Effector CD8-positive, alpha-beta T cell (primary cell): Measurements from ENCODE around the gene CNTN2.

Source experiments
- DNase-seq: peaks from one replicate; lab custom pipeline; 2025; lab: John Stamatoyannopoulos, UW
- total RNA-seq, 4 experiments: gene quantifications; one replicate each; lab custom pipeline; 2026; lab: John Stamatoyannopoulos, UW

The CNTN2 gene
- total RNA-seq: 0 reads per million in 4 experiments

GRCh38 chr1:205042911-205043806 is at the start of gene CNTN2:
TSS of gene CNTN2 (plus strand) at chr1:205043212. CDS start at chr1:205053186, 9,974 bp downstream.
- no peak for DNase-seq

GRCh38 chr1:204994086-204994862 is 48.7 kb upstream of the CNTN2 start:
- no peak for DNase-seq

DNA sequence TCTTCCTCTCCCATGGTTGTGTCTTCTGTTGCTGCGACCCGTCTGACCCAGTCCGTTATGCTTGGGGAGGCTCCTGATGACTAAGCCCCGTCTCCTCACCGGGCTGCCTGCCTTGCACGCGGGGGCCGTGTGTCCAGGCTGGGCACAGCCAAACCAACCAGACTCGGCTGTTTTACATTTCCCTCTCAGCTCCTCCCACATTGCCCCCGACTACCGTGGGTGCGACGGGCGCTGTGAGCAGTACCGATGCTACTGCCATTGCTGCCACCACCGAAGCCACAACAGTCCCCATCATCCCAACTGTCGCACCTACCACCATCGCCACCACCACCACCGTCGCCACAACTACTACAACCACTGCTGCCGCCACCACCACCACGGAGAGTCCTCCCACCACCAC is 46.0 kb upstream of the CNTN2 start:
- no peak for DNase-seq

DNA sequence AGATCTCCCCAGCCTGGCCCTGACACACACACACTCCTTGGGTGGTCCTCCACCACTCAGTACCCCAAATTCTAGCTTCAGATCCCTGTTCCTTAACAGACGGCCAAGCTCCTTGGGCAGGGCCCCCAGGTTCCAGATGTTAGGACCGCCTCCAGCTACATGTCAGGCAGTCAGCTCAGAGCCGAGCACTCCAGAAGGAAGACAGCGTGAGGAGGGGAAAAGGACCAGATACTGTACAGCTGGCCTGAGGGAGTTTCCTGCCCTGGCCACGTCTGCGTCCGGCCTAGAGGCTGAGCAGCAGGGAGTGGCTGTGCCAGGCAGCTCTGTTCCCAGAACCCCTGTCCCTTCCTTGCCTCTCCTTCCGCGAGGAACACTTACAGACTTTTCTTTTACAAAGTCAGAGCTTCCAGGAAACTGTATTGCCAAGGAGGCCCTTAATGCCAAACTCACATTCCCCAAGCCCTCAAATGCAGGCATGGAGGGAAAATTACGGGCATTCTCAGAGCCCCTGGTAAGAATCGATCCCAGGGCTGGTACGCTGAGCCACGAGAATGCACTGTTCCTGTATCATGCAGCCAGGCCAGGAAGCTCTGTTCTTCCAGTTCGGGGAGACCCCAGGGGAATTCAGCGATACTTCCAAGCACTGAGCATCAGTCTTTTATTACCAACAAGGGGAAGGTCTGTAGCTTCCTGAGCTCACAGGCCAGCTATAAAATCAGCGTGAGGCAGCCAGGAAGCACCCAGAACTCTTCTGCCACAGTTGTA is 45.2 kb upstream of the CNTN2 start:
- no peak for DNase-seq

GRCh38 chr1:205001162-205001561 is 41.9 kb upstream of the CNTN2 start:
- DNase-seq: no peak

DNA sequence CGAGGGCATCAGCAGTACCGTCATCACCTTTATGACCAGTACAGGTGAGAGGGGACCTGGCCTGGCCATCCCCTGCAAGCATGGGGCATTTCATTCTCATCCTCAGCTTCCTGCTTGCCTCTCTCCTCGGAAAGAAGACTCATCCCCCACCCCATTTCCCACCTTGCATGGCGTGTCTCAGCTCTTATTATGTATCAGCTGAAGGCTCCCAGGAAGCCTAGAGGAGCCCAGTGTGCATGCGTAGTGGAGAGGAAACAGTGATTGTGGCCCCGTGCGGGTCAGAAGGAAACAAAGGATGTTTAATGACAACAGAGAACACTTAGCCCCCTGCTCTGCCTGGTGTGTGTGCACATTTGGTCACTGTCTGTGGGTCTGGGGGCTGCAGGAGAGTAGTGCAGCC is 40.3 kb upstream of the CNTN2 start:
- DNase-seq: no peak

DNA sequence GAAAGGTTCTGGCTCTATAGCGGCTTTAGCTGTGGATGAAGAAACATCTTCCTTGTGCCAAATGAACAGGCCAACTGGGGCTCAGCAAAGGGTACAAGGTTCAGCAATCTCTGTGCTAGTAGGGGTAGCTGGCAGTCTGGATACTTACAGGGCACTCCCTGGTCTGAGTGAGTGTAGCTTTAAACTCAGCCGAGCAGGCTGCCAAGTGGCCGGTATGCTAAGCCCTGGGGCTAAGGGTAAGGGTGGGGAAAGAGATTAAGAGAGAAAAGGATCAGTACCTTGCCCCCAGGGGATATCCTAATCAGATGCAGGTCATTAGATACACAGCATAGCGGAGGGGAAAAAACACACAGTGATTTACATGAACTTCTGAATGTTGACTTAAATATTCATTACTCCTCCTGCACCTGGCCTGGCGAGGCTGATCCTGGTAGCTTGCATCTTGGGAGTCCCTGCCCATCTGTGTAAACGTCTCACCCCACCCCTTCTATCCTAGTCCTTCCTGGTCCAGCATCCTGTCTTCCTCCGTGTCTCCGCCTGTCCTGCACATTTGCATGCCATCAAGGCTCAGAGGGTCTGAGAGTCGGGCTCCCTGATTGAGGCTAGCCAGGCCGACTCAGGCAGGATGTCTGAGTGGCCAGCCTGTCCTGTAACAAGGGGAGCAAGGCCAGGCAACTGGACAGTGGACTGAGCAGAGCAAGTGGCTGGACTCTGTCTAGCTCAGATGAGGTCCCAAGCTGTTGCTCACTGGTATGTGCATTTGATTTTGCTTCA is 39.5 kb upstream of the CNTN2 start:
- no peak for DNase-seq

DNA sequence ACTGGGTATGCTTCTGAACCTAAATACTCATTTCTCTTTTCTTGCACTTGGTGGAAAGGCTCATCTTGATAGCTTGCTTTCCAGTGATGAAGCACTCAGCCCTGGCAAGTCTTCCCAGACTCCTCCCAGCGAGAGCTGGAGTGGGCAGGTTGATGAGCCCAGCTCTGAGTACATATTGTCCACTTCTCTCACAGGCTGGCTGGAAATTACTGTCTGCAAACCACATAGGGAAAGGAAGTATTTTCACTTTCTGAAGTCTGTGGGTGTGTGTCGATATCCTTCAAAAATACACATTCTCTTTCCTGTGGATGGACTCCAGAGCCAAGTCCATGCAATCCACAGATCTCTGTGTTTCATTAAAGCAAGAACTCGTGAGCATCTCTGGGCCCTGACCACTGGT is 38.7 kb upstream of the CNTN2 start:
- DNase-seq: no peak

- DNase-seq: no peak
Observed at GRCh38 chr1:205008896-205009295, 34.1 kb upstream of the CNTN2 start.

GRCh38 chr1:205009670-205010069 is 33.3 kb upstream of the CNTN2 start:
- no peak for DNase-seq

- no peak for DNase-seq
Observed at GRCh38 chr1:205012391-205013140, 30.4 kb upstream of the CNTN2 start.

DNA sequence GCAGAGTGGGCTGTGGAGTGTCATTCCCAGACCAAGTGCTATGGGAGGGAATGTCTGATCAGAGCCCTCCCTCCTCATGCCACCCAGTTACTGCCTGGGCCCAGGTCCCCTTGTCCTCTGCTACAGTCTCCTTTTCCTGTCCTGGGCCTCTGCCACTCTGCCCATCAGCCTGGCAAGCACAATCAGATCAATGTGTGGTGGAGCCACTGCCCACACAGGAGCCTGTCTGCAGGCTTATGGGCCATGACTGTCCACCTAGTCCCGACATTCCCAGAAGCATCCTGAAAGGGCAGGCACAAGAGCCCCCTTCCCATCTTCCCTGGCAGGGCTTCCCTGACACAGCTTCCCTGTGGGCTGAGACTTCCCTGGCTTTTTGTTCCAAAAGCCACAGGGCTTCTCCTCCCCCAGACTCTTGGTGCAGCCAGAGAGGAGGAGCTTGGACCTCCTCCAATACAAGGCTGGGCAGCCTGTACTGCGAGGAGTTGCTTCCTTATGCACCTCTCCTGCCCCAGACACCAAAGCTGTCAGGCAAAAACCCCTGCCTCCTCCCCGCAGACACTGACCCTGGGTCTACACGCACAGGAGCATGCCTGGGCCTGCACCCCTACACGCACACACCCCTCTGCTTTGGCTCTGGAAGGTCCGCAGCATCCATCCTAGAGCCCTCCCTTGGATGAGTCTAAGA is 29.2 kb upstream of the CNTN2 start:
- DNase-seq: no peak

DNA sequence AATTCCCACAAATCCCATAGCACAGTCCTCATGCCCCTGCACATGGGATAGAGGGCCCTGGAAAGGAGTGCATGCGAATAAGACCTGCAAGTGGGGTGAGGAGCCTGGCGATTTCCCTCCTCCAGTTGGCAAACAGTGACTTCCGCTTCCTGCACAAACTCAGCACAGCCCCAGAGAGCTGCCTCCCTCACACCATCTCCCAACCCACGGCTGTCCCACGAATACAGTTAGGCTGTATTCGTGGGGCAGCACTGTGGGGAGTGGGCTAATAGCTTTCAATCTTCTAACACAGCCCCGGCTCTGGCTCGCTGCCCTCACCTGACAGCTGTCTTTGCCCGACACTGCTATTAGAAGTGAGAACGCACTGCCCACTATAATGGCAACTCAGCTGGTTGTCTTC is 28.2 kb upstream of the CNTN2 start:
- DNase-seq: no peak

DNA sequence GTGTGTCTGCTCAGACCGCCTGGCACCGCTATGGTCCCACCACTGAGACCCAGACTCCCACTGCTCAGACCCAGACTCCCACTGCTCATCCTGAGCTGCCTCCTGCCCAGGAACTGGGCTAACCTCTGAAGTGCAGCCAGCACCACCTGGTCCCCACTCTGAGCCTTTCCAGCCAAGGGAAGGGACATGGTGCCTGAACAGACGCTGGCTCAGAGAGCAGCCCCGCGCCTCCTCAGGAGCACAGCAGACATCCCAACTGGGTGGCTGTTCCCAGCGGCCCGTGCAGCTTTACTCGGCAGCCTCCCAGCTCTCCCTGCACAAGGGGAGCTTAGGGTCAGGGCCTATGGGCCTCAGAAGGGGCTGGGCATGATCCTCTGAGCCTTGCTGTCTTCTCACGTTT is 27.8 kb upstream of the CNTN2 start:
- DNase-seq: no peak

- DNase-seq: no peak
Observed at GRCh38 chr1:205016075-205016474, 26.9 kb upstream of the CNTN2 start.

- no peak for DNase-seq
Observed at GRCh38 chr1:205016584-205016983, 26.4 kb upstream of the CNTN2 start.

DNA sequence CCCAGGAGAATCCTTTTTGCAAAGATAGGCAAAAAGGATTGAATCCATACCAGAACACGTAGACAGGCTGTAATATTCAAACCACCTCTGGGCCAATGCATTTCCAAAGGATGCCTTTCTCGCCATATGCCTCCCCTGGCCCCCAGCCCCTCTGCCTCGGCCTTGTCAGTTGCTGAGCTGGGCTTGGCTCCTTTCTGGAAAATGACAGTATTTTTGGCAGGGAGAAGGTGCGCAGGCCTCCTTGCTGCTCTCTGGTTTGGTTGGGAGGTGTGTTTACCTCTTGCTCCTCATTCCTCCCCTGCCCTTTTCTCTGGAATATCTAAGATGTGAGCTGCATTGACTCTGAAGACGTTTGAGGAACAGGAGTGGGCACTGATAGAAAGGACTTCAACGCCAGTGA is 26.0 kb upstream of the CNTN2 start:
- no peak for DNase-seq

- DNase-seq: no peak
Observed at GRCh38 chr1:205017766-205018165, 25.2 kb upstream of the CNTN2 start.

GRCh38 chr1:205018381-205018780 is 24.6 kb upstream of the CNTN2 start:
- DNase-seq: no peak

DNA sequence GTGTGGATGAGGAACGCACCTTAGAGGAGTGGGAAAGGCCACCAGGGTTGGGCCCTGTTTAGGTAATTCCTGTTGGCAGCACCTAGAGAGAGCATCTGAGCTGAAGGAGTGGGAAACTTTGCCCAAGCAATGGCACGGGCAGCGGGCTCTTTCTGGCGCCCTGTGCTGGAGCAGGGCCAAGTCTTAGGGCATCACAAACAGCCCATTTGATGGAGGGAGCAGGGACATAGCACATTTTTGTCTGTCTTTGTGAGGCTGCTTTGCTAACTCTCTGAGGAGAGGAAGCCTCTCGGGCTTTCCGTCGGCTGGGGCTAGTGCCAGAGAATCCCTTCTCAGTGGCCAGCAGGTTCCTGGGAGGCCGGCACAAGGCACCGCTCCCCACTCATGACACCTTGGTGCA is 22.5 kb upstream of the CNTN2 start:
- DNase-seq: no peak
